CD4-positive, alpha-beta T cell treated with Interleukin-6 for 4 hours (primary cell): Measurements from ENCODE around the gene MARCHF11.

ENCODE experiments used
- DNase-seq: peaks from one replicate; pipeline ENCODE4 v3.0.0-alpha.2; 2020; ENCODE audit warnings: mixed read lengths

Gene MARCHF11, protein sequence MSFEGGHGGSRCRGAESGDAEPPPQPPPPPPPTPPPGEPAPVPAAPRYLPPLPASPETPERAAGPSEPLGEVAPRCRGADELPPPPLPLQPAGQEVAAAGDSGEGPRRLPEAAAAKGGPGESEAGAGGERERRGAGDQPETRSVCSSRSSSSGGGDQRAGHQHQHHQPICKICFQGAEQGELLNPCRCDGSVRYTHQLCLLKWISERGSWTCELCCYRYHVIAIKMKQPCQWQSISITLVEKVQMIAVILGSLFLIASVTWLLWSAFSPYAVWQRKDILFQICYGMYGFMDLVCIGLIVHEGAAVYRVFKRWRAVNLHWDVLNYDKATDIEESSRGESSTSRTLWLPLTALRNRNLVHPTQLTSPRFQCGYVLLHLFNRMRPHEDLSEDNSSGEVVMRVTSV

GRCh38 chr5:16179511-16179935, at the start of gene MARCHF11:
Gene MARCHF11, minus strand, starts transcription at chr5:16179791. Its CDS starts 216 bp downstream, at chr5:16179575.
- DNase-seq: no peak

DNA sequence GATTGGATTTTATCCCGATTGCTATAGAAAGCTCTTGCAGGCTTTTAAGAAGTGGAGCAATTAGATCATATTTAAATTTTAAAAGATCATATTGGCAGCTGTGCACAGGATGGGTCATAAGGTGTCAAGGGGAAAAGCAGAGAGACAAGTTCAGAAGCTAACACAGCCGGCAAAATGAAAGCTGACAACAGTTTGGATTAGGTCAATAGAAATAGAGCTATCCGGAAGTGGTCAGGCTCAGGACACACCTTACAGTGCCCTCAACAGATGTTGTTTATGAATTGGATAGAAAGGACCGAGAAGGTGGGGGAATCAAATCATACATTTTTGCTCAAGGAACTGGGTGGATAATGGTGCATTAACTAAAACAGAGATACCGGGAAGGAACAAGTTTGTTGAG, 46.3 kb upstream of the MARCHF11 start:
- DNase-seq: no peak

DNA sequence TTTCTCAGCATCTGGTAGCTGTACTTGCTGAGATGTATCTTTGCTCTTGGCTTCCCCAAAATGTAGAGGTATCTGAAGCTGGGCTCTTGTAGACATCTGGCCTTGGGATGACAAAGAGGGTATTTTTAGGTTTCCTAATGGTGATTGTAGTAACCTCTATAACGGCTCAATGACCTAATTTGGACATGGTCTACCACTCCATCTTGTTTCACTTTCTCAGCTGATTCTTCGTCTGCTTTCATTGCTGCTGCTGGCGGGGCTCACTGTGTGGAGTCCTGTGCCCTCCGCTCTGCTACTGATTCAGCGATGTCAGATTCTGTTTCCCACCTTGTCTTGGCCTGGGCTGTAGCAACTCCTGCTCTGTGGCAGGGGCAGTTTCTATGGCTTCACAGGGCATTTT, 12.7 kb upstream of the MARCHF11 start:
- no peak for DNase-seq

DNA sequence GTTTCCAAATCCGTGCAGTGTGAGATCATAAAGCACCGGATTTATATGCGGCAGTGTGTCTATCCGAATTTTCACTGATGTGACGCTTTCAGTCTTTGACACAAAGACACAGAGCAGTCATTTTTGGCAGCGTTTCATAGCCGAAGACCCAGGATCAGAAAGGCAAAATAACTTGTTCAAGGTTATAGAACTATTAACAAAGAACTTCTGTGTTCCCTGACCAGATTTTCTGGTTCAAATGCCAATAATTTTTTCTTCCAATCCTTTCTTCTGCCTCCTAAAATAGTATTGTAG, 1.1 kb upstream of the MARCHF11 start:
- no peak for DNase-seq

DNA sequence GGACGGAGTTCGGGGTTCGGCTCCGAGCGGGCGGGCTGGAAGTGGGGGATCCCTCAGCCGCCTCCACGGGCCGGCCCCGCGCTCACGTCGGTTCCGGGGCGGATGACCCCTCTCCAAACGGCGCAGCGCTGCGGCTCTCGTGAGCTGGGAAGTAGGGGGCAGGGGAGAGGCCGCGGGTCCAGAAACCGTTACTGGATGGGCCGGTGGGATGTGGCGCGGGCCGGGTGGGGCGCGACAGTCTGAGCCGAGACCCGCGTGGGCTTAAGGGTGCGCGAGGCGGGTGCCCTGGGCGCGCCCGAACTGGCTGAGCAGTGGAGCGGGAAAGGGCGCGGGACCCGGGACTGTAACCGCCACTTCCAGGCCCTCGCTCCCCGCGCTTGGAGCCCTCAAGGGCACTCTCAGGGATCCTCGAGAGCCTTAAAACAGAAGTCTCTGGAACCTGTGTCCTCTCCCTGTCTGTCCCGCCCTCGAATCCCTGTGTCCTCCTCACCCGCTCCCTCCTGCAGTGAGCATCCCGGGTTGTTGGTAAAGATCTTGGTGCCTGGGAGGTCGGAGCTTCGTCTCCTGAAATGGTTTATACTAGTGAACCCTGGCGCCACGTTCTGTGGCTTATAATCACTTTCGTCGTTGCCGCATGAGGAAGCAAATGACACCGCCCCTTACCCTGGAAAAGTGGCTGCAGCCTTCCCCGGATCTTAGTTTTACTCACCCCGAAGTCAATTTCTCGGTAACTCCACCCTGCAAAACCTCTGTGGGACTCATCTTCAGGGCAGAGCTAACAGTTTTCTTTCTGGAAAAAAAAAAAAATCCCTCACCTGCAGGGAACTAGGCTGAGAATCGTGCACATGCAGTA, 571 bp upstream of the MARCHF11 start:
- no peak for DNase-seq

DNA sequence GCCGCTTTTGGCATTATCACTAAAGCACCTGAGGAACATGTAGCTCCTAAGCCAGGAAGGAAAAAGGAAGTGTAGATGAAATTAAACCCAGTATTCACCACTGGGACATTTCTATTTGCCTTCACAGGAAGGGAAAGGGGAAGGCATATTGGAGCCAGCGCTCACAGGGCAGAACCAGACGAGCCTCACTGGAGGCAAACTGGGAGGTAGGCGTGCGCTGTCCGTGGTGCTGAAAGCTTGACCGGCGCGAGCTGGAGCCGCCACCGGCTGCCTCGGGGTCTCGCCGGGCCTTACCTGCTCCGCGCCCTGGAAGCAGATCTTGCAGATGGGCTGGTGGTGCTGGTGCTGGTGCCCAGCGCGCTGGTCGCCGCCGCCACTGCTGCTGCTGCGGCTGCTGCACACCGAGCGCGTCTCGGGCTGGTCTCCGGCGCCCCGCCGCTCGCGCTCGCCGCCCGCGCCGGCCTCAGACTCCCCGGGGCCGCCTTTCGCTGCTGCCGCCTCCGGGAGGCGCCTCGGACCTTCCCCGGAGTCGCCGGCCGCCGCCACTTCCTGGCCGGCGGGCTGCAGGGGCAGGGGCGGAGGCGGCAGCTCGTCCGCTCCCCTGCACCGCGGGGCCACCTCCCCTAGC, 732 bp downstream of the MARCHF11 start:
- DNase-seq: peak; percentile 11

GRCh38 chr5:16169550-16169949, 10.0 kb downstream of the MARCHF11 start:
- no peak for DNase-seq

GRCh38 chr5:16160706-16161105, 18.9 kb downstream of the MARCHF11 start:
- DNase-seq: no peak

DNA sequence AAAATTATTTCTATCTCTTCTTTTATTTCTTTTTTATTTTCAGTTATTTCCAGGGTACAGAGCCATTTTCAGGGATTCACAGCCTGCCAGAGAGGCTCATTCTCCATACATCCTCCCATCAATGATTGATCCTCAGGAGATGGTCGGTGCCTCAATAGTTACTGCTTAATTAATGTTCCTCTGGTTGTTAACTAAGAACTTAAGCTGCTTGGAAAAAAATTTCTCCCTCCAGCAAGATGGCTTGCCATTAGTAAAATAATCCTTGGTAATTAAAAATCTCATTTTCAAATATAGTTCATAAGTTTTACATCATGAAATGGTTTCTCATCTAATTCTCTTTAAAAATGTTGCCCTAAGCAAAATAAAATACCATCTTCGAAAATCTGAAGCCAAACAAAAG, 20.0 kb downstream of the MARCHF11 start:
- no peak for DNase-seq

DNA sequence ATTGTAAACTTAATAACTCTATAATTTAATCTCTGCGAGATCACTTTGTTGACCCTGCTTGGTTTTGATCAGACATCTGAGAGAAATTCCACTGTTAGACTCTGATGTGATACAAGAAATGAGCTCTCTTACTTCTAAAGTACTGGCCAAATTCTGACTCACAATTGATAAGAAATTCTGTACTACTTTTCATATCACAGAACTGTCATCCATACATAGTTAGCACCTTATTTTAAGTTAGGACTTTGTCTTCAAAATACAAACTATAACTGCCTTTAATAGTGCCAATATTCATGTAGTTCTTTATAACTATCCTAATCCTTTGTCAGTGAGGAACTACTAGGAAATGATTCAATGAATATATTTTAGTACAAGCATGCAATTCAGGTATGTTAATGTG, 23.4 kb downstream of the MARCHF11 start:
- no peak for DNase-seq

DNA sequence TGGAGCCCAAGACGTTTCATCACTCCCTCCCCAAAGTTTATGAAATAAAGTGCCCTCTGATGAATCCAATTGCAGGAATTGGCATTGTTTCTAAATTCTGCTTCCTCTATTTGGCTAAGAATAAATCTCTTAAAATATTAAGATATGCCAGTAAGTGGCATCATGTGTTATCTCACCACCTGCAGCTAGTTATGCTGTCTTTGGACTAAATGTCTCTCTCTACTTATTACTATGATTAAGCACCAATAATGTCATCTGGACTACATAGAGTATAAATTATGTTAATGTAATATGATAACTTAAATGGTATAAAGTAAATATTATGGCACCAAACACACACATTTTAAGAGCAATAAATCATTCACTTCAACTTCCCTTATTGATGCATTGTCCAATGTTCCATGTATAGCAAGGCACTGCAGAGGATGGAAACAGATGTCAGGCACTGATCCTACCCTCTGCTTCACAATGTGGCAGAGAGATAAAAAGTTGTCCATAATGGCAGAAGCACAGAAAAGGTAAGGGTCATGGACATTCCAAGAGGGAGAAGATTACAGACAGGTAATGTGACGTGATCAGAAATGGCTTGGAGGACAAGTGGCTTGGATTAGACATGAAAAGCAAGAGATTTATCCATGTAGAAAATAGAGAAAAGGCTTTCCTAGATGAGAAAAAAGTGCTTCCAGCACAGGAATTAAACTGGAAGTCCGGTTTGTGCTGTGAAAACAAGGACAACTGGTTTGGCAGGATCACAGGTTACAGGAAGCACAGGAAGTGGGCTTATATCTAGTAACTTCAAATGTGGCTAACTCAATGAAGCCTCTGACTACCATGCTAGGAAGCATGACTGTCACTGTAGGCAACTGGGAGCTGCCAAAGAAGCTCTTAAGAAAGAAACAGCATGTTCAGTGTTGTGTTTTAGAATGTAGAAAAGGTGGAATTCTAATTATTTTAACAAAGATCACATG, 26.7 kb downstream of the MARCHF11 start:
- no peak for DNase-seq

DNA sequence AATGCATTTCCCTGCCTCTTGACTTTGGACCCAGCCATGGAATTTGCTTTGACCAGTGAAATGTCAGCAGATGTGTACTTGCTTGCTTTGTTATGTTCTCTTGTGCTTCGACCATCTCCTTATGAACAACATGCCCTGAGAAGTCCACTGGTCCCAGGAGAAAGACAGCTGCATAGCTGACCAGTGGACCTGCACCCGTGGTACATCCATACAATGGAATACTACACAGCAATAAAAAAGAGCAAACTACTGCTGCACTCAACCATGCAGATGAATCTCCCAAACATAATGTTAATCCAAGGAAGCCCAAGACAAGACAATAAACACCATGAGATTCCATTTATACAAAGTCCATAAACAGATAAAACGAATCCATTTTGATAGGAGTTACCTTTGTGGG, 30.0 kb downstream of the MARCHF11 start:
- DNase-seq: no peak

GRCh38 chr5:16147179-16147900, 32.3 kb downstream of the MARCHF11 start:
- no peak for DNase-seq

GRCh38 chr5:16144416-16144815, 35.2 kb downstream of the MARCHF11 start:
- DNase-seq: no peak

DNA sequence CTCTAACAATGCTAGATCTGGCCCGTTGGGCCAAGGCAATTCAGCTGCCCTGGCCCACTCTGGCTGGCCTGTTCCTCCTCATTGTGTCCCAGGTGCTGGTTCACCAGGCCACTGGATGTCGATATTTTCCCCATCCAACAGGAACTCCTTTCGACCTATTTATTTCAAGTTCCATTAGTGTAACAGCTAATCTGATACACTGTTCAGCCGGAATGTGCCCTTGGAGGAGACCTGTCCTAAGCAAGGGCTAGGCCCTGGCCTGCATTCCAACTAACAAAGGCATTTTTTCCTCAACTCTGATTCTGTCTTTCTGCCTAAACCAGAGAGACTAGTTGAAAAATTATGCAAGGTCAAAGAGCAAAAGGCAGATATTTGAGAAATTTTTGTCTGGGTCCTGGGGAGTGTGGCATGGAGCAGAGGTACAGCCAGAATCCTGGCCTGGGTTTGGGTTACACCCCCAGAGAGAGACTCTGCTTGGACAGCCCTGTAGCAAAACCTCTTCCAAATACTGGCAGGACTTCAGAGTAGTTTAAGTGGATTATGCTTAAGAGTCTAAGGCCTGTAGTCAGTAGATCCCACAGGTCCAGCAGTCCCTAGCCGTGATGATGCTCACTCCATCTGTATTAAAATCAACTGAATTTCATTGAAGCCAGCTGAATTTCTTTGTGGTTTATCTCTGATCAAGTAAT, 36.1 kb downstream of the MARCHF11 start:
- no peak for DNase-seq

- no peak for DNase-seq
Observed at GRCh38 chr5:16140944-16141343, 38.6 kb downstream of the MARCHF11 start.

GRCh38 chr5:16140417-16140816, 39.2 kb downstream of the MARCHF11 start:
- no peak for DNase-seq

GRCh38 chr5:16137177-16137576, 42.4 kb downstream of the MARCHF11 start:
- DNase-seq: no peak

DNA sequence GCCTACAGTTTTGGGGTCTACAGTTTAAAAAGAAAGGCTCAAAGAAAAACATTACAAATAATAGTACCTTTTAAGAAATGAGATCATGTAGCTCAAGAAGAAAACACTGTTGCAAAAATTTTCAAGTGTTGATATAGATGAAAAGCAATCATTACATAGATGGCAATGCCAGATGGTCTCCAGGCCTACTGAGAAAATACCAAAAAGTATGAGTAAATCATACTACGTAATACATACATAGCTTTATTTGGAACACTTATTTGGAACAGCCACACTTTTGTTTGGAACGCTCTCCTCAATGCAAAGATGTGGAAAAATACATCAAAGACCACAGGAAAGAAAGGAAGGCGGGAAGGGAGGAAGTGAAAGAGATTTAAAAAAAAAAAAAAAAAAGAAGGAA, 44.1 kb downstream of the MARCHF11 start:
- DNase-seq: no peak

DNA sequence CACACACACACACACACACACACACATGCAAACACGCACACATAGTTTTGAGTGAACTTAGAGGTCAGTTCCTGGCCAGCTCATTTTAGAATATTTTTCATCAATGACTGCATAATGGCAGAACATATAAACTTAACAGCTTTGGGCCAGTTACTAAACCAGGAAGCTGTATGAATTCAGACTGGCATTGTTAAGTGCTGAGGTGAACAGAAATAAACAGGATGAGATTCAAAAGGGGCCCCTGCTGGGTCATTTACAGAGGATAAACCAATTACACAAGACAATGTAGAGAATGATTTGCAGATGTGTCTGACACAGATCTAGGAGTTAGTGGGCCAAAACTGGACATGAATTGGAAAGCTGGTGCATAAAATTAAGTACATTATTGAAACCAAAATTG, 44.6 kb downstream of the MARCHF11 start:
- no peak for DNase-seq

GRCh38 chr5:16134204-16134603, 45.4 kb downstream of the MARCHF11 start:
- no peak for DNase-seq
